ENCODE measurements around the gene SP140. TPM values are rescaled to one million over a fixed set of nuclear protein-coding genes. Genes with fewer than 3 reads are reported as not detected.

Gene SP140
- polyA plus RNA-seq, 3 donors = 2.5 to 7.3 (median 5.9) TPM

DNA sequence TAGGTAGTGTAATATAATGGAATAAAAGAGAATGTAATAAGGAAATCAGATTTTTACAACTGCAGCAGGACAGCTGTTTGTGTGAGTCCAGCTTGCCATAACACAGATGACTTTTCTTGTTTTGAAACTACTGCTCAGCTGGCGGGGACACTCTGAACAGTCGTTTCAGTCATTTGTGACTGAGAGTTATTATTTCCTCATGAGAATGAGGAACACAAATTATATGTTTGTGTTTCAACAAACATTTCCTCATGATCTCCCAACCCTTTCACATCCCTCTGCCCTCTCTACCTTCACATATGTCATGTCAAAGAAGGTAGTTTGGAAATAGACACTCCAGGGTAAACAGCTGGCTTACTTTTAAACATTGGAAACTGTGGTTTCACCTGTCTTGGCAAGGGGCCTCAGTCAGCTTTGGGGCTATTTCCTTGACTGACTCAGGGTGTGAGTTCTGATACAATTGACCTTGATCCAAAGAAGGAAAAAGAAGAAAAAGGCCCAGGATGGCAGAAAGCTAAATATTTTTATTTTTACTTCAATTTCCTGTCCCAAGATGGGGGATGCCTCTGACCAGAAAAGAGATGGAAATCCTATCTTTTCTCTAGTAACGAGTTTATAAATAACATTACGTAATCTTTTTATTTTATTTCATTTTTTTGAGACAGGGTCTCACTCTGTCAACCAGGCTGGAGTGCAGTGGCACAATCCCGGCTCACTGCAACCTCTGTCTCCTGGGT is 102.0 kb downstream of the SP140 start:
- peak; percentile 71 to 87 (median 84) for DNase-seq
- H3K4me2 ChIP-seq (replicated peaks; ENCODE audit: extremely low read depth, low read length, poor library complexity, severe bottlenecking) = peak overlapping the region; percentile 66
- H3K27me3 ChIP-seq (ENCODE audit: control insufficient read depth in 2 of 2, insufficient read depth in 2 of 2, low read length in 2 of 2) = no peaks in the 10 kb centered on the region
- H3K9ac ChIP-seq (ENCODE audit: insufficient read depth, low read length, poor library complexity, severe bottlenecking) = peak overlapping the region; percentile 85
- peaks cover 4 to 16% (median 7%) of the 10 kb centered on the region in 7 donors for H3K9me3 Mint-ChIP-seq
- H3K4me1 Mint-ChIP-seq = peaks cover 67% of the 10 kb centered on the region
- H3K27ac Mint-ChIP-seq = peak overlapping the region; percentile 98 to 100 (median 99)
- H3K79me2 ChIP-seq (ENCODE audit: insufficient read depth, low read length) = peaks cover 34% of the 10 kb centered on the region
- H3K9me3 ChIP-seq (replicated peaks in 1 of 2; ENCODE audit: control insufficient read depth in 1 of 2, insufficient read depth in 1 of 2, low read length in 2 of 2) = peaks cover 0 to 10% of the 10 kb centered on the region in 2 donors
- TF ChIP-seq, protein P1, sequence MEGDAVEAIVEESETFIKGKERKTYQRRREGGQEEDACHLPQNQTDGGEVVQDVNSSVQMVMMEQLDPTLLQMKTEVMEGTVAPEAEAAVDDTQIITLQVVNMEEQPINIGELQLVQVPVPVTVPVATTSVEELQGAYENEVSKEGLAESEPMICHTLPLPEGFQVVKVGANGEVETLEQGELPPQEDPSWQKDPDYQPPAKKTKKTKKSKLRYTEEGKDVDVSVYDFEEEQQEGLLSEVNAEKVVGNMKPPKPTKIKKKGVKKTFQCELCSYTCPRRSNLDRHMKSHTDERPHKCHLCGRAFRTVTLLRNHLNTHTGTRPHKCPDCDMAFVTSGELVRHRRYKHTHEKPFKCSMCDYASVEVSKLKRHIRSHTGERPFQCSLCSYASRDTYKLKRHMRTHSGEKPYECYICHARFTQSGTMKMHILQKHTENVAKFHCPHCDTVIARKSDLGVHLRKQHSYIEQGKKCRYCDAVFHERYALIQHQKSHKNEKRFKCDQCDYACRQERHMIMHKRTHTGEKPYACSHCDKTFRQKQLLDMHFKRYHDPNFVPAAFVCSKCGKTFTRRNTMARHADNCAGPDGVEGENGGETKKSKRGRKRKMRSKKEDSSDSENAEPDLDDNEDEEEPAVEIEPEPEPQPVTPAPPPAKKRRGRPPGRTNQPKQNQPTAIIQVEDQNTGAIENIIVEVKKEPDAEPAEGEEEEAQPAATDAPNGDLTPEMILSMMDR (IDR thresholded peaks at IDR 0.05) = no peak
- H2AFZ ChIP-seq (ENCODE audit: insufficient read depth, low read depth, low read length, poor library complexity, severe bottlenecking) = peak overlapping the region; percentile 79
- peaks cover 8% of the 10 kb centered on the region for H4K20me1 ChIP-seq (ENCODE audit: insufficient read depth, low read length)
- 80% methylated on average over 1 of the region's 5 CpGs for WGBS (ENCODE audit: insufficient coverage)
- H3K4me1 ChIP-seq (ENCODE audit: control insufficient read depth in 1 of 2, insufficient read depth in 2 of 2, low read length in 2 of 2) = peaks cover 44 to 69% of the 10 kb centered on the region in 2 donors
- H3K36me3 ChIP-seq (replicated peaks in 1 of 2; ENCODE audit: control insufficient read depth in 1 of 2, insufficient read depth in 2 of 2, low read length in 2 of 2) = peaks cover 0 to 5% of the 10 kb centered on the region in 2 donors
- H3K4me3 ChIP-seq (replicated peaks in 1 of 3; ENCODE audit: low read depth in 2 of 3, low read length in 3 of 3) = peak overlapping the region; percentile 49 to 72 (median 55)
- H3K4me3 Mint-ChIP-seq = peak overlapping the region; percentile 80 to 95
- H3K36me3 Mint-ChIP-seq = peaks cover 9 to 22% of the 10 kb centered on the region in 2 donors
- intact Hi-C loops (cut with micrococcal nuclease) = loop anchor here (5.0 to 10.0 kb wide), 5 partner anchors 85 to 403 kb away; partner anchors contain the start of genes FBXO36 (in 1 of the 2), SP100 (in 1 of the 2), SP110 (in 1 of the 2) and TRIP12 (in 1 of the 2)
- H3K27ac ChIP-seq (ENCODE audit: low read depth in 1 of 2, low read length in 2 of 2) = peak overlapping the region; percentile 96 to 99
- H3K27me3 Mint-ChIP-seq (ENCODE audit: low read depth in 3 of 3) = peaks cover 0 to 3% (median 0%) of the 10 kb centered on the region in 3 donors

DNA sequence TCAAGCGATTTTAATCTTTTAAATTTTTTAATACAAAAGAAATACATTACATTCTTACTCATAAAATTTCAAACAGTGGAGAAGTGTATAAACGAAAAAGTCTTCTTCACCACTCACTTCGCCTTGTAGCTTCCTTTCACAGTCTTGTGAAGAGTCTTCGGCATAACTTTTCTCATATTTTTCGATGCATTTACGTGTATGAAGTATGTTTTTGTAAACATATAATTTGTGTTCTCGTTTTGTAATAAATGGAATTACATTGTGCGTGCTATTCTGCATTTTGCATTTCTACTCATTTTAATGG is 102.6 kb downstream of the SP140 start:
- TF ChIP-seq, protein P1 (IDR thresholded peaks at IDR 0.05) = no peak

More for the DNA sequence above, 102.6 kb downstream of the SP140 start:
- no peak for DNase-seq
- H3K27me3 Mint-ChIP-seq (ENCODE audit: low read depth in 3 of 3) = peaks cover 0 to 3% (median 0%) of the 10 kb centered on the region in 3 donors
- WGBS (ENCODE audit: insufficient coverage) = 100% methylated on average over 1 of the region's 8 CpGs
- Histone ChIP-seq H3K27ac (ENCODE audit: low read depth in 1 of 2, low read length in 2 of 2) (peak overlapping the region; percentile 96 to 99), H3K36me3 (replicated peaks in 1 of 2; ENCODE audit: control insufficient read depth in 1 of 2, insufficient read depth in 2 of 2, low read length in 2 of 2) (peaks cover 0 to 7% of the 10 kb centered on the region in 2 donors), H2AFZ (ENCODE audit: insufficient read depth, low read depth, low read length, poor library complexity, severe bottlenecking) (no peak overlapping the region), H4K20me1 (ENCODE audit: insufficient read depth, low read length) (peaks cover 8% of the 10 kb centered on the region), H3K27me3 (ENCODE audit: control insufficient read depth in 2 of 2, insufficient read depth in 2 of 2, low read length in 2 of 2) (no peaks in the 10 kb centered on the region), H3K79me2 (ENCODE audit: insufficient read depth, low read length) (peaks cover 36% of the 10 kb centered on the region), H3K4me1 (ENCODE audit: control insufficient read depth in 1 of 2, insufficient read depth in 2 of 2, low read length in 2 of 2) (peaks cover 44 to 69% of the 10 kb centered on the region in 2 donors), H3K4me3 (replicated peaks in 1 of 3; ENCODE audit: low read depth in 2 of 3, low read length in 3 of 3) (peak overlapping the region in 1 of 3 experiments; percentile 72), H3K9ac (ENCODE audit: insufficient read depth, low read length, poor library complexity, severe bottlenecking) (no peak overlapping the region), H3K9me3 (replicated peaks in 1 of 2; ENCODE audit: control insufficient read depth in 1 of 2, insufficient read depth in 1 of 2, low read length in 2 of 2) (peaks cover 0 to 5% of the 10 kb centered on the region in 2 donors), H3K4me2 (replicated peaks; ENCODE audit: extremely low read depth, low read length, poor library complexity, severe bottlenecking) (peak overlapping the region; percentile 66)
- H3K9me3 Mint-ChIP-seq = peaks cover 0 to 11% (median 3%) of the 10 kb centered on the region in 7 donors
- peak overlapping the region in 5 of 7 donors; percentile 67 to 100 (median 99) for H3K27ac Mint-ChIP-seq
- intact Hi-C loops (cut with micrococcal nuclease) = loop anchor here (5.0 to 10.0 kb wide), 5 partner anchors 84 to 403 kb away; partner anchors contain the start of genes FBXO36 (in 1 of the 2), SP100 (in 1 of the 2), SP110 (in 1 of the 2) and TRIP12 (in 1 of the 2)
- H3K4me3 Mint-ChIP-seq = peak overlapping the region in 1 of 2 donors; percentile 46
- H3K36me3 Mint-ChIP-seq = peaks cover 14 to 24% of the 10 kb centered on the region in 2 donors
- H3K4me1 Mint-ChIP-seq = peaks cover 68% of the 10 kb centered on the region
